Hepatocyte (in vitro differentiated cells): ENCODE measurements around the gene OR52M1. TPM values are rescaled to one million over a fixed set of nuclear protein-coding genes. Genes with fewer than 3 reads are reported as not detected.
A peak's percentile ranks its signal among the peaks of the same experiment; 100 is the strongest.

ENCODE experiments used
- DNase-seq: peaks from one replicate; pipeline ENCODE4 v3.0.0-alpha.2; 2016; ENCODE audit warnings: low spot score
- H2AFZ ChIP-seq: fragments of 200-600 bp; sonication (generic); 2 replicates; pipeline ENCODE4 v1.6.0; 2016; ENCODE audit warnings: antibody characterized with exemption, mild to moderate bottlenecking
- H3K27ac ChIP-seq: fragments of 200-600 bp; sonication (generic); 2 replicates; pipeline ENCODE4 v1.5.1; 2016; ENCODE audit warnings: mild to moderate bottlenecking
- H3K27me3 ChIP-seq: fragments of 200-600 bp; sonication (generic); 2 replicates; pipeline ENCODE4 v1.6.1; 2016
- H3K36me3 ChIP-seq: fragments of 200-600 bp; sonication (generic); replicated peaks from 2 replicates; pipeline ENCODE4 v1.5.1; 2016; ENCODE audit warnings: low read depth; ENCODE audit not compliant: insufficient read depth
- H3K4me1 ChIP-seq: fragments of 200-600 bp; sonication (generic); 2 replicates; pipeline ENCODE4 v1.5.1; 2016; ENCODE audit warnings: mild to moderate bottlenecking, moderate library complexity; ENCODE audit not compliant: insufficient read depth
- H3K4me2 ChIP-seq: fragments of 200-600 bp; sonication (generic); 2 replicates; pipeline ENCODE4 v1.6.0; 2016
- H3K4me3 ChIP-seq: fragments of 200-600 bp; sonication (generic); 2 replicates; pipeline ENCODE4 v1.5.1; 2016; ENCODE audit warnings: mild to moderate bottlenecking
- H3K79me2 ChIP-seq: fragments of 200-600 bp; sonication (generic); 2 replicates; pipeline ENCODE4 v1.6.0; 2017; ENCODE audit warnings: mild to moderate bottlenecking
- H3K9me2 ChIP-seq: fragments of 200-600 bp; sonication (generic); replicated peaks from 2 replicates; pipeline ENCODE4 v1.6.0; 2017; ENCODE audit warnings: mild to moderate bottlenecking; ENCODE audit not compliant: insufficient read depth
- H3K9me3 ChIP-seq: fragments of 200-600 bp; sonication (generic); 2 replicates; pipeline ENCODE4 v1.5.1; 2016; ENCODE audit warnings: low read depth, mild to moderate bottlenecking
- H4K20me1 ChIP-seq: fragments of 200-600 bp; sonication (generic); 2 replicates; pipeline ENCODE4 v1.6.0; 2016; ENCODE audit warnings: mild to moderate bottlenecking; ENCODE audit not compliant: insufficient read depth, poor library complexity, severe bottlenecking
- EZH2 ChIP-seq: fragments of 200-600 bp; sonication (generic); IDR thresholded peaks from 2 replicates; pipeline ENCODE4 v1.6.1; 2016; ENCODE audit warnings: antibody characterized with exemption, mild to moderate bottlenecking, borderline replicate concordance
- EZH2phosphoT487 ChIP-seq: fragments of 200-600 bp; sonication (generic); IDR thresholded peaks from one replicate; pipeline ENCODE4 v1.6.1; 2018; ENCODE audit warnings: antibody characterized with exemption, mild to moderate bottlenecking, low read depth, moderate library complexity; ENCODE audit not compliant: unreplicated experiment, severe bottlenecking
- WGBS: methylation state at CpG from one replicate; pipeline ENCODE4 v1.1.6; 2016; ENCODE audit warnings: low lambda C conversion rate; ENCODE audit errors: missing lambda C conversion rate; 5-methylcytosine and 5-hydroxymethylcytosine counted together
- polyA plus RNA-seq: library from polyadenylated mRNA; unstranded; fragments of >200 nt; fragmentation: Nextera tagmentation; extraction: Ambion mirVana; gene quantifications from 2 replicates; pipeline ENCODE4 v1.2.1, GENCODE V29; 2016
- total RNA-seq: library from RNA; depleted of rRNA; stranded (reverse); fragments of >200 nt; gene quantifications from 2 replicates; pipeline ENCODE4 v1.2.3, GENCODE V29; 2014
- TF ChIP-seq, protein P1 (sequence below): fragments of 200-600 bp; sonication (generic); IDR thresholded peaks from 2 replicates; pipeline ENCODE4 v1.5.1; 2016; ENCODE audit warnings: antibody characterized with exemption, mild to moderate bottlenecking; ENCODE audit not compliant: poor library complexity

OR52M1 gene
- 0.27 TPM in 1 of 2 replicates, not detected in the other for total RNA-seq
- polyA plus RNA-seq: not detected in 2 replicates

GRCh38 chr11:4544891-4545290 lies at the start of gene OR52M1:
Gene OR52M1, plus strand, starts transcription at chr11:4545191. Its CDS starts 0 bp downstream, at chr11:4545191.
- Histone ChIP-seq H3K79me2 (no peaks in the 10 kb centered on the region), H3K4me1 (peaks cover 10% of the 10 kb centered on the region), H3K36me3 (no peaks in the 10 kb centered on the region), H3K4me2 (no peak within 1 kb of the TSS), H3K9me3 (no peaks in the 10 kb centered on the region), H3K4me3 (no peak within 1 kb of the TSS), H4K20me1 (no peaks in the 10 kb centered on the region), H3K27ac (no peak within 1 kb of the TSS), H3K9me2 (no peaks in the 10 kb centered on the region), H3K27me3 (no peaks in the 10 kb centered on the region), H2AFZ (no peak within 1 kb of the TSS)
- DNase-seq: no peak
- TF ChIP-seq, protein P1, sequence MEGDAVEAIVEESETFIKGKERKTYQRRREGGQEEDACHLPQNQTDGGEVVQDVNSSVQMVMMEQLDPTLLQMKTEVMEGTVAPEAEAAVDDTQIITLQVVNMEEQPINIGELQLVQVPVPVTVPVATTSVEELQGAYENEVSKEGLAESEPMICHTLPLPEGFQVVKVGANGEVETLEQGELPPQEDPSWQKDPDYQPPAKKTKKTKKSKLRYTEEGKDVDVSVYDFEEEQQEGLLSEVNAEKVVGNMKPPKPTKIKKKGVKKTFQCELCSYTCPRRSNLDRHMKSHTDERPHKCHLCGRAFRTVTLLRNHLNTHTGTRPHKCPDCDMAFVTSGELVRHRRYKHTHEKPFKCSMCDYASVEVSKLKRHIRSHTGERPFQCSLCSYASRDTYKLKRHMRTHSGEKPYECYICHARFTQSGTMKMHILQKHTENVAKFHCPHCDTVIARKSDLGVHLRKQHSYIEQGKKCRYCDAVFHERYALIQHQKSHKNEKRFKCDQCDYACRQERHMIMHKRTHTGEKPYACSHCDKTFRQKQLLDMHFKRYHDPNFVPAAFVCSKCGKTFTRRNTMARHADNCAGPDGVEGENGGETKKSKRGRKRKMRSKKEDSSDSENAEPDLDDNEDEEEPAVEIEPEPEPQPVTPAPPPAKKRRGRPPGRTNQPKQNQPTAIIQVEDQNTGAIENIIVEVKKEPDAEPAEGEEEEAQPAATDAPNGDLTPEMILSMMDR: no peak
- TF ChIP-seq EZH2phosphoT487: no peak
- 91% methylated on average over 5 of the region's 5 CpGs for WGBS

- H3K79me2 ChIP-seq: no peaks in the 10 kb centered on the region
- H3K4me1 ChIP-seq: peaks cover 8% of the 10 kb centered on the region
- no peaks in the 10 kb centered on the region for H3K9me3 ChIP-seq
- H3K27ac ChIP-seq: no peak overlapping the region
- TF ChIP-seq, protein P1: no peak
- TF ChIP-seq EZH2phosphoT487 (no peak), EZH2 (no peak)
- no peak overlapping the region for H2AFZ ChIP-seq
- DNase-seq: peak; percentile 41
- no peaks in the 10 kb centered on the region for H3K36me3 ChIP-seq
- peaks cover 17% of the 10 kb centered on the region for H3K27me3 ChIP-seq
- H4K20me1 ChIP-seq: no peaks in the 10 kb centered on the region
- WGBS: 49% methylated on average over 7 of the region's 7 CpGs
- H3K4me2 ChIP-seq: no peak overlapping the region
- no peaks in the 10 kb centered on the region for H3K9me2 ChIP-seq
- H3K4me3 ChIP-seq: no peak overlapping the region
These were observed 49.5 kb upstream of the OR52M1 start for GRCh38 chr11:4495487-4495886.

DNA sequence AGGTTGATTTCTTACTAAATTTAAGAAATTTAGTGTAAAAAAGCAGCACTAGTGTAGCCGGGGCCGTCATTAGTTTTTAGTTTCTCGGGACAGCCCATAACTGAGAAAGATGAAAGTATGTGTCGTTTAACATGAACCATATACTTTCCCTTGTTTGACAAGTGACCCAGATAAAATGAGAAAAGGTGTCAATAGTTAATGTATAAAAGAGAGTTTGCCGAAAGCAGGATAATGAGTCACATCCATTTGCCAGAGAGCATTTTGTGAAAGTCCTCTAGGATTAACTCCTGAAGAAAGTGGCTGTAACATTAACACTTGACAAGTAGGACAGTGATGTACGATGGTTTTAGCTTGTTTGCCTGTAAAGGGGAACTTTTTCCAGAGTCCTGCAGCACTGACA lies 49.0 kb upstream of the OR52M1 start:
- peaks cover 8% of the 10 kb centered on the region for H3K4me1 ChIP-seq

DNA sequence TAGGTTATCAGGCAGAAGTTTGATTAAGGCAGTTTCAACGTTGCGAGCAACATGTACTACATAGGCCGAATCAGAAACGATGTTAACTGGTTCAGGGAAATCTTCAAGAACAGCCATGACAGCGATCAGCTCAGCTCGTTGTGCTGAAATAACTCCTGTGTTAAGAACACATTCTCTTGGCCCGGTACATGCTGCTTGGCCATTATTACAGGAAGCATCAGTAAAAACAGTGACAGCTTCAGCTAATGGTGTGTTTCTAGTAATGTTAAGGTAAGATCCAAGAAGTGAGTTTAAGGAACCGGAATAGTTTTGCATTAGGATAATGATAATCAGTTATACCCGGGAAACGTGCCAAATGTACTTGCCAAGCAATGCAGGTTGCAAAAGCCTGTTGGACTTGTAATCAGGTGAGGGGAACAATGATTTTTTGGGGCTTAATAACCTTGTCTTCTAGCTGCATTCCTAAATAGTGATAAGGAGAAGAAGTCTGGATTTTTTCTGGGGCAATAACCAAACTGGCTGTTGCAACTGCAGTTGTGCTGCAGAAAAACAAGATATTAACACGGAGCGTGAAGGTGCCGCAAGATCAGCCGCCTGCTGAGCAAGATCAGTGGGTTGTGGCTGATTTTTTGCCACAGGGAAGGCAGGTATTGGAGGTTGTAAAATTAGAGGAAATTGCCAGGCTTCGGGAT lies 48.3 kb upstream of the OR52M1 start:
- H4K20me1 ChIP-seq: no peaks in the 10 kb centered on the region
- H2AFZ ChIP-seq: no peak overlapping the region
- H3K4me3 ChIP-seq: no peak overlapping the region
- no peaks in the 10 kb centered on the region for H3K79me2 ChIP-seq
- no peak for DNase-seq
- peak overlapping the region; percentile 55 for H3K4me2 ChIP-seq
- 68% methylated on average over 15 of the region's 15 CpGs for WGBS
- no peaks in the 10 kb centered on the region for H3K9me2 ChIP-seq
- H3K27me3 ChIP-seq: peaks cover 17% of the 10 kb centered on the region
- peaks cover 8% of the 10 kb centered on the region for H3K4me1 ChIP-seq
- no peaks in the 10 kb centered on the region for H3K9me3 ChIP-seq
- no peak overlapping the region for H3K27ac ChIP-seq
- TF ChIP-seq EZH2phosphoT487 (no peak), EZH2 (no peak)
- TF ChIP-seq, protein P1: no peak
- H3K36me3 ChIP-seq: no peaks in the 10 kb centered on the region

More for the DNA sequence above, 49.0 kb upstream of the OR52M1 start:
- peak overlapping the region; percentile 55 for H3K4me2 ChIP-seq
- H3K27ac ChIP-seq: no peak overlapping the region
- peak; percentile 82 for TF ChIP-seq EZH2phosphoT487
- TF ChIP-seq EZH2: no peak
- H4K20me1 ChIP-seq: no peaks in the 10 kb centered on the region
- no peaks in the 10 kb centered on the region for H3K9me2 ChIP-seq
- no peaks in the 10 kb centered on the region for H3K79me2 ChIP-seq
- H2AFZ ChIP-seq: no peak overlapping the region
- H3K9me3 ChIP-seq: no peaks in the 10 kb centered on the region
- no peaks in the 10 kb centered on the region for H3K36me3 ChIP-seq
- WGBS: 25% methylated on average over 6 of the region's 6 CpGs
- H3K4me3 ChIP-seq: no peak overlapping the region
- DNase-seq: no peak
- H3K27me3 ChIP-seq: peaks cover 17% of the 10 kb centered on the region
